Measurements from ENCODE around the gene MACROH2A2. TPM values are rescaled to one million over a fixed set of nuclear protein-coding genes. Genes with fewer than 3 reads are reported as not detected.
A peak's percentile ranks its signal among the peaks of the same experiment; 100 is the strongest.
"Not testable (repeated sequence)": the region's sequence is repeated elsewhere in the genome, so short reads cannot be mapped to it uniquely, and the experiment has no call there.

Gene MACROH2A2
- polyA plus RNA-seq (ENCODE audit: insufficient read length in 12 of 12), result 10 to 100 TPM in 11 of 12 donors, not detected in 1; 13.6 to 36.2 (median 21.3) TPM
- long read RNA-seq, donor 1, transcript H2AFY2-201 (9 exons, 1,980 nt), result major isoform, 12 of 19 reads
- long read RNA-seq, donor 1, partial matches to known transcripts, result 7 of 19 reads
- long read RNA-seq, donor 1, other reads (novel, unspliced or antisense), result 0 of 19 reads
- long read RNA-seq, donor 2, transcript H2AFY2-201 (9 exons, 1,980 nt), result major isoform, 9 of 9 reads
- long read RNA-seq, donor 2, partial matches to known transcripts, result 0 of 9 reads
- long read RNA-seq, donor 2, other reads (novel, unspliced or antisense), result 0 of 9 reads
- long read RNA-seq, donor 3, transcript H2AFY2-201 (9 exons, 1,980 nt), result major isoform, 5 of 5 reads
- long read RNA-seq, donor 3, partial matches to known transcripts, result 0 of 5 reads
- long read RNA-seq, donor 3, other reads (novel, unspliced or antisense), result 0 of 5 reads
- long read RNA-seq, donor 4, partial matches to known transcripts, result 0 of 1 reads
- long read RNA-seq, donor 4, other reads (novel, unspliced or antisense), result 0 of 1 reads
- long read RNA-seq, donor 5, result 0 reads
- long read RNA-seq, donor 6, partial matches to known transcripts, result 0 of 4 reads
- long read RNA-seq, donor 6, other reads (novel, unspliced or antisense), result 0 of 4 reads
- long read RNA-seq, donor 7, transcript H2AFY2-201 (9 exons, 1,980 nt), result major isoform, 6 of 11 reads
- long read RNA-seq, donor 7, partial matches to known transcripts, result 5 of 11 reads
- long read RNA-seq, donor 7, other reads (novel, unspliced or antisense), result 0 of 11 reads
- long read RNA-seq, donor 8, partial matches to known transcripts, result 0 of 4 reads
- long read RNA-seq, donor 8, other reads (novel, unspliced or antisense), result 0 of 4 reads
- long read RNA-seq, donor 9, transcript H2AFY2-201 (9 exons, 1,980 nt), result major isoform, 6 of 6 reads
- long read RNA-seq, donor 9, partial matches to known transcripts, result 0 of 6 reads
- long read RNA-seq, donor 9, other reads (novel, unspliced or antisense), result 0 of 6 reads
- long read RNA-seq, donor 10, transcript H2AFY2-201 (9 exons, 1,980 nt), result major isoform, 7 of 7 reads
- long read RNA-seq, donor 10, partial matches to known transcripts, result 0 of 7 reads
- long read RNA-seq, donor 10, other reads (novel, unspliced or antisense), result 0 of 7 reads
- long read RNA-seq, donor 11, transcript H2AFY2-201 (9 exons, 1,980 nt), result major isoform, 9 of 9 reads
- long read RNA-seq, donor 11, partial matches to known transcripts, result 0 of 9 reads
- long read RNA-seq, donor 11, other reads (novel, unspliced or antisense), result 0 of 9 reads

DNA sequence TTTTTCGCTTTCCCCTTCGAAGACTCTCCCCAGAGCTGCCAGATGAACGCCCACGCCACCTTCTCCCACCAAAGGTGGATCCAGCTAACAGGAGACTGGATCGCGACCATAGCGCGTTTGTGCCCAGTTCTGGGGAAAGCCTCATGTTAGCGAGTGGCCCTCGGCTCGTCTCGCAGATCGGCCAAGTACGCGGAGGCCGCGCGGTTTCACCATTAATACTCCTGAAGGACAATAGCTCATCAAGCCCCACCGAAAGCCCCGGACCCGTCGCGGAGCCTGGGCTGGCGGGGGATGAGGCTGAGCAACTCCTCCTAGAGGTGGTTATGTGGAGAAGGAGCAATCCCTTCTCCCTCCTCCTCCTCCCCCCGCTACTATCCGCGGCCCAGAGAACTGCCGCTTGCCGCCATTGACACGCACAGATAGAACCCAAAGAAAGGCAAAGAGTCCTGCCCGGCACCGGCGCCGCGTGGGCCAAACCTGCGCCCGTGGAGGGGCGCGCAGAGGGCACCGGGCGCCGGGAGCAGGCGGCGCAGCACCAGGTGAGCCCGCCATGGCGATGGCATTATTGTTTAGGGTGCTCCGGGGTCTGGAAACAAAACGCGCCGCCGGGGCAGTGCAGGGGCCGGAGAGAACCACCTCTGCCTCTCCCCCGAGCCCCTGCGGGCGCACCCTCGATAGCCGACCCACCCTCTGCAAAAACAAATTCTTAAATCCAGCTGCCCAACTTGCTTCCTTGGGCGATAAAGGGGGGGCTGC lies at the start of gene MACROH2A2:
TSS of gene MACROH2A2 (plus strand) at position 385 of the 756 bp plus-strand sequence. CDS start 22,813 bp downstream, outside the sequence.
- DNase-seq, result peak; percentile 66

DNA sequence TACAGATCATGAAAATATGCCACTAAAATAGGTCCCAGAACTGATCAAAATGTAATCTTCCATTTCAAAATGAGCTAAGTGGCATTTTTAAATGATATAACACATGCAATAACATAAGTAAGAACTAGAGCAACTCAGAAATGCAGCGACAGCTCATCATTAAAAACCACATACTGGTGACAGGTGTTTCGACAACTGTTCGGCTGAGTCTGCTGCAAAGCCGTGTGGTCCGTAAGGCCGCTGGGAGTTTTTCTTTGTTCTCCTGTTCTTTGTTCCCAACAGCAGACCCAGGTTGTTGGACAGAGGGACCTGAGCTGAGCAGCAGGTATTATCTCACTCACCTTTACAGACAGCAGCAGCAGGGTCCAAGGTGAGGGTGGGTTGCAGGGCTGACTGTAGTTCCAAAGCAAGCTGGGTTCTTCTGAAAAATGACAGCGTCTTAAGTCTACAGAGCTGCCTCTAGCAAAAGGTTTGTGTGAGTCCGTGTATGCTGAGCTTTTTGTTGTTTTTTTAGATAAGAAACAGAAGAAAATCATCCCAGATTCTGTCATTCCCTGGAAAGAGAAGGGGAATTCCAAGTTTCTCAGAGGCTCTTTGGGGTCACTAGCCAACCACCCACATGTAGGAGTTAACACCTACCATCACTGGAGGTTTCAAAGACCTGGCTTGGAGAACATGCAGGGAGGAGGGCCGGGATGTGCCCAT lies 45.4 kb upstream of the MACROH2A2 start:
- no peak for DNase-seq

DNA sequence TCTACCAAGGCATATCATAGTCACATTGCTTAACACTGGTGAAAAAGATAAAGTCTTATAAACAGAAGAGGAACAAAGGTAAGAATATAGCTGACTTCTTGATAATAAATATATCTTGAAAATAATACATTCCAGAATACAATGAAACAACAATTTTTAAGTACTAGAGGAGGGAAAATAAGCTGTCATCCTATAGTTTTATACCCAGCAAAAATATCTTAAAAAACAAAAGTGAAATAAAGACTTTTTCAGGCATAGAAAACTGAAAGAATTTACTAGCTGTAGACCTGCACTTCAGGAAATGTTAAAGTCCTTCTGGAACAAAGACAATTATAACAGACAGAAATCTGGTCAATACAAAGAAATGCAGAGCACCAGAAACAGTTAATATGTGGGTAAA lies 21.4 kb upstream of the MACROH2A2 start:
- DNase-seq, result no peak

GRCh38 chr10:70032667-70033289 lies 19.9 kb upstream of the MACROH2A2 start:
- no peak for DNase-seq

GRCh38 chr10:70034232-70034631 lies 18.4 kb upstream of the MACROH2A2 start:
- no peak for DNase-seq

DNA sequence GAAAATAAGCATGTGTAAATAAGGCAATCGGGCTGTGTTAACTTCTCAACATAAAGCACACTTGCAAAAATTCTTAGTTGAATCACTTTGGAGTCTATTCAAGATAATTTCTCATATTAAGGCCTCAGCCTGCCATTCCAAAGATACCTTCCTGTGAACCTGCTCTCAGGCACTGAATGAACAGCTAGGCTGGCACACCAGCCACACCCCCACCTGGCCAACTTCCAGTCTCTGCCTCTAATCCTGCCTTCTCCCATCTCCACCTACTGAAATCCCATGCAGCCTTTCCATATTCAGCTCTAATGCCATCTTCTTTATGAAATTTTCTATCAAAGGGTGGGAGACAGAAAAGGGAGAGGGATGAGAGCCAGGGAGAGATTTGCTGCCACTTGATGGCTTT lies 17.1 kb upstream of the MACROH2A2 start:
- DNase-seq, result no peak

GRCh38 chr10:70038923-70039322 lies 13.7 kb upstream of the MACROH2A2 start:
- no peak for DNase-seq

DNA sequence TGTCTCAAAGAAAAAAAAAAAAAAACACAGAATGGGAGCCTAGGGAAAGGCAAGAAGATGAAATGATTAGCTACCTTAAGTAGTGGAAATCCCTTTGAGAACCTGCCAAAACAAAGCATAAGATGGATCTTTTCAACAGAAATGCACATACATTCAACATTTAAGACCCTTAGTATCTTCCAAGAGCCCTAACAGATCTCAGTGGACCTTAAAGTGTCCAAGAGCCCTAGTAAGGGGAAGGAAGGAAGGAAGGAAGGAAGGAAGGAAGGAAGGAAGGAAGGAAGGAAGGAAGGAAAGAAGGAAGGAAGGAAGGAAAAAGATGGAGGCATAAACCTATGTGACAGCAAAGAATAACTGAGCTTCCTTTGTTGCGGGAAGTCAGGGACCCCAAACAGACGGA lies 11.6 kb upstream of the MACROH2A2 start:
- no peak for DNase-seq

DNA sequence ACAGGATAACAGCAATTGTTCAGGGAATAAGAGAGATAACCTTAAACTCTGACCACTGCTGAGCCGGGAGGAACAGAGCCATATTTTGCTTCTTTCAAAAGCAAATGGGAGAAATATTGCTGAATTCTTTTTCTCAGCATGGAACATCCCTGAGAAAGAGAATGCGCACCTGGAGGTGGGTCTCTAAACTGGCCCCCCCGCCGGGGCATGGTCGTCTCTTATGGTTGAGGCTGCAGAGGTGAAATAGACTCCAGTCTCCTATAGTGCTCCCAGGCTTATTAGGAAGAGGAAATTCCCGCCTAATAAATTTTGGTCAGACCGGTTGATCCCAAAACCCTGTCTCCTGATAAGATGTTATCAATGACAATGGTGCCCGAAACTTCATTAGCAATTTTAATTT lies 10.9 kb upstream of the MACROH2A2 start:
- DNase-seq, result not testable (repeated sequence)

DNA sequence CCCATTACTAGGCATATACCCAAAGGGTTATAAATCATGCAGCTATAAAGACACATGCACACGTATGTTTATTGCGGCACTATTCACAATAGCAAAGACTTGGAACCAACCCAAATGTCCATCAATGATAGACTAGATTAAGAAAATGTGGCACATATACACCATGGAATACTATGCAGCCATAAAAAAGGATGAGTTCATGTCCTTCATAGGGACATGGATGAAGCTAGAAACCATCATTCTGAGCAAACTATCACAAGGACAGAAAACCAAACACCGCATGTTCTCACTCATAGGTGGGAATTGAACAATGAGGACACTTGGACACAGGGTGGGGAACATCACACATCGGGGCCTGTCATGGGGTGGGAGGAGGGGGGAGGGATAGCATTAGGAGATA lies 5.6 kb upstream of the MACROH2A2 start:
- not testable (repeated sequence) for DNase-seq

GRCh38 chr10:70048030-70048723 lies 4.5 kb upstream of the MACROH2A2 start:
- no peak for DNase-seq

GRCh38 chr10:70051848-70052247 lies 798 bp upstream of the MACROH2A2 start:
- DNase-seq, result no peak

DNA sequence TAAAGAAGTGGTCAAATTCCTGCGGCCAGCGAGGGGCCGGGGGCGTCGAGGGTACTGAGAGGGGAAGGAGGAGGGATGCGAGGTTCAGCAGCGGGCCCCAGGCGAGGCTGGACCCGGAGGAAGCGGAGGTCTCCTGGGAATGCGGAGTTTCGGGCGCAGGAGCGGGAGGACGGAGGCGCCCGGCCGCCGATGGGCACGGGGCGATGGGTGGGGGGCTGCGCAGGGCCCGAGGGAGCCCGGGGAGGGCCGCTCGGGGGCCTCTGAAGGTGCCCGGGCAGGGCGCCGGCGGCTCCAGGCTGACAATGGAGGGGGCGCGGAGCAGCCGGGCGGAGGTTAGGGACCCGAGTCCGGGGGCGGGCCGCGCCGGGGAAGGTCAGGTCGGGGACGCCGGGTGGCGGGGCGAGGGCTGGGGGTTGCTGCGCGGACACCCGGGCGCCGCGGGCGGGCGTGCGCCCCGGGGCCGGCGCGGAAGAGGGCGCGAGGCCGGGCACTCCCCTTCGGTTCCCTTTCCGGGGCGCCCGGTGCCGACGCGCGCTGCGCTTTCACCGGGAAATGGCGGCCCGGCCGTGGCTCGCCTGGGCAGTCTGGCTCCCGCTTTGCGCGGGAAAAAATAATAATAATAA lies 683 bp downstream of the MACROH2A2 start:
- DNase-seq, result no peak

DNA sequence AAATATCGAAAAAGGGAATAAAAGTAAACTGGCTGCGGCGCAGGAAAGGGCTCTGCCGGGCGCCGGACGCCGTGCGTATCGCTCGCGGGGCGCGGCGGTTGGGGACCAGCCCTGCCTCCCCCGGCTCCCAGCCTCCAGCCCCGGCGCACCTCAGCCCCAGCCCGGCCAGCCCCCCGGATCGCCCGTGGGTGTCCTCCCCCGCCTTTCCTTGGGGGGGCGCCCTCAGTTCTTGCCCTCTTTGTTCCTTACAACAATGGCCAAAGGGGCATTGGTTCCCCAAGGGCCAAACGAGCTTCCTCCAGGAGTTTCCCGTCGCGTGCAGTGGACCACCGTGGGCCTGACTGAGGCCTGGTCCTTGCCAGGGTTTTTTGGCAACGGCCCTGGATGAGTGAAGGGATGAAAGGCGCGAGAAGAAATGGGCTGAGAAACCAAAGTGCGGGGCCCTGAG lies 1.2 kb downstream of the MACROH2A2 start:
- DNase-seq, result no peak

DNA sequence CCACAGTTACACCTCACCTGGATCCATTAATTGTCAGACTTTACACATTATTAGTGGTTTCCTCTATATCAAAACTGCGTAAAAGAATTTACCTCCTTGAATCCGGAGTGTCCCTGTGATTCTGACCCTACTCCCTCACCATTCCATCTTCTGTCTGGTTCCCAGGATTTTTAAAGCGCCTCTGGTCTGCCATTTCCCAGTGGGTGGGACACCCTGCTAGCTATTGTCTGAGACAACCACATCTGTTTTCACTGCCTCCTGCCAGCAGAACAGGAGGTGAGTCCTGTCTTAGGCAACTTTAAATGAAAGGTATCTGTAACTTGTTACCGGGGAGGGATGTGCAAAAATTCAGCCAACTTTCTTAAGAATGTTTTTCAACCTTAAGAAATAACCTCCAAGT lies 2.3 kb downstream of the MACROH2A2 start:
- DNase-seq, result no peak

DNA sequence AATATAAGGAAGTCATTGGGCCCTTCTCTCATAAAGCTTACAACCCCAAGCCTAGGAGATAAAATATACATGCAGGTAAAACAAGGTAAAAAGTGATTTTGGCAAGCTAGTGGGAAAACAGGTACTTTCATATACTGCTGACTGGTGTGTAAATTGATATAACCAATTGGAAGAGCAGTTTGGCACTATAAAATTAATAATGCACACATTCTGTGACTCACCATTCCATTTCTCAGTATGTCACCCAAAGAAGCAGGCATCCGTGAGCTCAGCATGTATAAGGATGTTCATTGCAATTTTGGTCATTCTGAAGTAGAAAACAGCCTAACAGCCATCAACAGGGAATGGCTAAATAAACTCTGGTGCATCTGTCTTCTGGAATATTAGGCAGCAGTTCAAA lies 2.9 kb downstream of the MACROH2A2 start:
- DNase-seq, result no peak

GRCh38 chr10:70057306-70057705 lies 4.7 kb downstream of the MACROH2A2 start:
- DNase-seq, result no peak

- DNase-seq, result no peak
These were observed 7.7 kb downstream of the MACROH2A2 start for GRCh38 chr10:70060389-70060788.
